HFFc6 (cell line): ENCODE data around the gene NDC1. TPM values are rescaled to one million over a fixed set of nuclear protein-coding genes. Genes with fewer than 3 reads are reported as not detected.

Experiments
- DNase-seq: peaks from one replicate; pipeline ENCODE4 v3.0.0-alpha.2; 2018
- H3K27ac Mint-ChIP-seq: 2 replicates; pipeline ENCODE4 v1.8.0; 2020; ENCODE audit warnings: mild to moderate bottlenecking, mixed read lengths
- H3K27me3 Mint-ChIP-seq: 2 replicates; pipeline ENCODE4 v1.8.0; 2021; ENCODE audit warnings: mild to moderate bottlenecking, moderate library complexity, mixed read lengths; ENCODE audit not compliant: insufficient read depth
- H3K36me3 Mint-ChIP-seq: 2 replicates; pipeline ENCODE4 v1.8.0; 2021; ENCODE audit warnings: low read depth, mixed read lengths
- H3K4me1 Mint-ChIP-seq: 2 replicates; pipeline ENCODE4 v1.8.0; 2020; ENCODE audit warnings: low read depth, mixed read lengths
- H3K4me3 Mint-ChIP-seq: 2 replicates; pipeline ENCODE4 v1.8.0; 2020; ENCODE audit warnings: mild to moderate bottlenecking, moderate library complexity, mixed read lengths
- H3K9me3 Mint-ChIP-seq: 2 replicates; pipeline ENCODE4 v1.8.0; 2020; ENCODE audit warnings: mild to moderate bottlenecking, mixed read lengths
- total RNA-seq, 6 experiments: library from RNA; stranded (reverse); fragmentation: NEBNext Ultra II Directional; extraction: Animal tissue kit (Norgen Biotek cat#: 25700); gene quantifications; 2 replicates in 1 of 6; 3 replicates in 5 of 6; pipeline ENCODE4 v1.2.3, GENCODE V29; 2021
- TF ChIP-seq, protein P1 (sequence below): fragments of 200-600 bp; sonication (generic); IDR thresholded peaks from 2 replicates; pipeline ENCODE4 v1.5.0; 2021; ENCODE audit warnings: antibody characterized with exemption, mild to moderate bottlenecking

NDC1 gene
- total RNA-seq, 6 experiments from 2014 or later, result 15.3 to 27.2 (median 22.7) TPM

DNA sequence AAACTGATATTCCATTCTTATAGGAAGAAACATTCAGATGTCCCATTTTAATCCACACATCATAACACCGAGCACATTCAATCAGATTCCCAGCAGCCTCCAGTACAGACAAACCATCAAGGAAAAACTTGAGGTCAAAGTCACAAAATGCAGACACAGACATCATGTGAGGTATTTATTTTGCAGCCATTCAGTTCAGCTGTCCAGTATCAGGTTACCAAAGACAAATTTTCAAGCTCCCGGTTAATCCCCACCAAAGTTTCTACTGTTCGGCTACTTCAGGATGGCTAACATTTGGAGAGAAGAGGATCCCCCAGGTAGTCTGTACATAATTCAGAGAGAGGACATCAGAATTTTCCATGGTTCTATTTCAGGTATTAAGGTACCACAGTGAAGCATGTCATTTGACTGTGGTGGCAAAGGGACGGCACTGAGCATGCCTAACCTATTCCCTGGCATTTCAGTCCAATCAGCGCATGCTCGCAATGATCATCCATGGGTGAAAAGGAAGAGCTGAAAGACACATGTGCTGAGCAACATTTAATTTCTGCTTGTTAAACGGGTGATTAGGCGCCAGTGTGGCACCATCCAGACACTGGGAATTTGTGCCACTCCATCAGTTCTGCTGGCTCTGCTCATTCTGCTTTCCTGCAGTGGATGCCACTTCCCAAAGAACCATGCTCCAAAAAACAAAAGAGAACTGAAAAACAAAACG is 13.6 kb upstream of the NDC1 start:
- no peak for DNase-seq
- no peak overlapping the region for H3K4me3 Mint-ChIP-seq
- no peaks in the 10 kb centered on the region; the same call in none of the 2 replicates for H3K27me3 Mint-ChIP-seq
- H3K36me3 Mint-ChIP-seq, result no peaks in the 10 kb centered on the region
- H3K4me1 Mint-ChIP-seq, result no peaks in the 10 kb centered on the region
- no peak overlapping the region for H3K27ac Mint-ChIP-seq
- no peaks in the 10 kb centered on the region for H3K9me3 Mint-ChIP-seq
- TF ChIP-seq, protein P1, sequence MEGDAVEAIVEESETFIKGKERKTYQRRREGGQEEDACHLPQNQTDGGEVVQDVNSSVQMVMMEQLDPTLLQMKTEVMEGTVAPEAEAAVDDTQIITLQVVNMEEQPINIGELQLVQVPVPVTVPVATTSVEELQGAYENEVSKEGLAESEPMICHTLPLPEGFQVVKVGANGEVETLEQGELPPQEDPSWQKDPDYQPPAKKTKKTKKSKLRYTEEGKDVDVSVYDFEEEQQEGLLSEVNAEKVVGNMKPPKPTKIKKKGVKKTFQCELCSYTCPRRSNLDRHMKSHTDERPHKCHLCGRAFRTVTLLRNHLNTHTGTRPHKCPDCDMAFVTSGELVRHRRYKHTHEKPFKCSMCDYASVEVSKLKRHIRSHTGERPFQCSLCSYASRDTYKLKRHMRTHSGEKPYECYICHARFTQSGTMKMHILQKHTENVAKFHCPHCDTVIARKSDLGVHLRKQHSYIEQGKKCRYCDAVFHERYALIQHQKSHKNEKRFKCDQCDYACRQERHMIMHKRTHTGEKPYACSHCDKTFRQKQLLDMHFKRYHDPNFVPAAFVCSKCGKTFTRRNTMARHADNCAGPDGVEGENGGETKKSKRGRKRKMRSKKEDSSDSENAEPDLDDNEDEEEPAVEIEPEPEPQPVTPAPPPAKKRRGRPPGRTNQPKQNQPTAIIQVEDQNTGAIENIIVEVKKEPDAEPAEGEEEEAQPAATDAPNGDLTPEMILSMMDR, result no peak

DNA sequence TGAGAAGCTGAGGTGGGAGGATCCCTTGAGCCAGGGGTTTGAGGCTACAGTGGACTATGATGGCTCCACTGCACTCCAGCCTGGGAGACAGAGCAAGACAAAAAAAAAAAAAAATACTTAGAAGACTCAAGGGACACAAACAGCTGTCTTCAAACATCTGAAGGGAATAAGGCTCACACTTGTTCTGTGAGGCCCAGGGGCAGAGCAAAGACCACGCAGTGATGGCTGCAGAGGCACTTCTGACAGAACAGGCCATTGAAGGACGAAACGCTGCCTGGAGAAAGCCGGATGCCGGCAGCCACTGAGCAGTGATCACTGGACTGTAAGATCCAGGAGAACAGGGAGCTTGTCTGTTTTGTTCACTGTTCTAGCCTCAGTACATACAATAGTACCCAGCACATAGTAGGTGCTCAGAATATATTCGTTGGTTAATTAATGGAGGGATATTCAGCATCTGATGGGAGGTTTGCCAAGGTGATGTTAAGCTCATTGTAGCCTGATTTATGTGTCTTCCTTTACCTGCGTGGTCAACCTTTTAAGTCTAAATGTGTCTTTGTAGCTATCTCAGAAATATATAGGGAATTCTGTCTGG is 12.1 kb upstream of the NDC1 start:
- H3K9me3 Mint-ChIP-seq, result no peaks in the 10 kb centered on the region
- H3K4me3 Mint-ChIP-seq, result no peak overlapping the region
- no peaks in the 10 kb centered on the region for H3K4me1 Mint-ChIP-seq
- no peak for DNase-seq
- H3K27ac Mint-ChIP-seq, result no peak overlapping the region
- no peaks in the 10 kb centered on the region for H3K36me3 Mint-ChIP-seq
- TF ChIP-seq, protein P1, result no peak
- H3K27me3 Mint-ChIP-seq, result no peaks in the 10 kb centered on the region; the same call in none of the 2 replicates

DNA sequence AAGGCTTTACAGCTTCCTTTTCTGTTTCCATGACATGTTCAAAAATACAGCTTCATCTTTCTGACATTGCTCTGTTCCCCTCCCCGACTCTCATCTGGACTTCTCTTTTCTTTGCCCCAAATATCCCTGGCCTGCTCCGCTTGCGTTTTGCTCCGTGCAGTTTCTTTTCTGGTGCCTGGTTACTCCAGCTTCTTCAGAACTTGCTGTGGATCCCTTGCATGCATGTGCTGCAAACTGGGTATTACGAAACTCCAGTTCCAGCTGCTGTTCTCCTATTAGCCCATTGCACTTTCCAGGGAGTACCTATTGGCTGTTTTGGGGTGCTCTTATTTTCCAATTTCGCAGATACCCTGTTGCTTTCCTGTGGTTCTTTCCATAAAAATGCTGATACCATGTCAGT is 9.9 kb upstream of the NDC1 start:
- Mint-ChIP-seq H3K27me3 (no peaks in the 10 kb centered on the region; the same call in none of the 2 replicates), H3K27ac (no peak overlapping the region), H3K9me3 (peaks cover 6% of the 10 kb centered on the region), H3K36me3 (no peaks in the 10 kb centered on the region), H3K4me1 (no peaks in the 10 kb centered on the region), H3K4me3 (no peak overlapping the region)
- TF ChIP-seq, protein P1, result no peak
- no peak for DNase-seq

DNA sequence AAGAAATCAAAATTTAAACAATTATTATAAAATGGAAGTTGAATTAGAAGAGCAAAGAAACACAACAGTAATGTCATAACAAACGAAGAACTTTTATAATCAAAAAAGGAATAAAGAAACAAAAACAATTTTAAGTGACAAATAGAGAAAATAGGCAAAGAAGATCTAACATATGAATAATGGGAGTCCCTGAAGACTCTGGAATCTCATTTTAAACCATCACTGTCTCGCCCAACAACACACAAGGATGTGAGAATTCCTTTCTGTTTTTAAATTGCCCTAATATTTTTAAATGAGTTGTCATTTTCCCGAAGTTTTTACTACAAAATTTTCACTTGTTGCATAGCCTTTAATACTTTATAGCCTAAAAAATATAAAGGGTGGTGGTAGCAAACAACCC is 4.3 kb upstream of the NDC1 start:
- TF ChIP-seq, protein P1, result no peak
- no peak for DNase-seq
- Mint-ChIP-seq H3K9me3 (peaks cover 26% of the 10 kb centered on the region), H3K27ac (no peak overlapping the region), H3K27me3 (peaks cover 3% of the 10 kb centered on the region), H3K4me3 (no peak overlapping the region), H3K4me1 (peaks cover 6% of the 10 kb centered on the region), H3K36me3 (peaks cover 11% of the 10 kb centered on the region; the same call in 1 of the 2 replicates)

DNA sequence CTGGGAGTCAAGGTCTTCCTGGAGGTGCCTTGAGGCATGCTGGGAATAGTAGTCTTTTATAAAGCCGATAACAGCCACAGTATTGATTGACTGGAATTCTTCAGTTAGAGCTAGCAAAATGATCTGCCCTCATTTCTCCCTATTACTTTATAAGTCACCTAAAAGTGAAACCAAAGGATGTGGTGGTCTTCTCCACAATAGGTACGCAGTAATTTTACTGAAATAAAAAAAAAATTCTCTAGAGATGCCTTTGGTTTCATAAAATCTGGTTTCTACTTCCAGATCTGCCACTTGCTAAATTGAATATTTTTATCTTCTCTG is 518 bp upstream of the NDC1 start:
- H3K4me1 Mint-ChIP-seq, result peaks cover 31% of the 10 kb centered on the region
- peak overlapping the region; percentile 93 for H3K4me3 Mint-ChIP-seq
- DNase-seq, result no peak
- peaks cover 3% of the 10 kb centered on the region for H3K27me3 Mint-ChIP-seq
- peak overlapping the region; percentile 96; the same call in 1 of the 2 replicates for H3K27ac Mint-ChIP-seq
- TF ChIP-seq, protein P1, result no peak
- H3K9me3 Mint-ChIP-seq, result peaks cover 25% of the 10 kb centered on the region
- peaks cover 11% of the 10 kb centered on the region; the same call in 1 of the 2 replicates for H3K36me3 Mint-ChIP-seq
